IMR-90 (cell line): ENCODE measurements around the gene NR2F1. TPM values are rescaled to one million over a fixed set of nuclear protein-coding genes. Genes with fewer than 3 reads are reported as not detected.

Experiments used
- ATAC-seq: fragments of 200-7000 bp; cut with Tn5 transposase; 2 replicates; pipeline ENCODE4 v1.9.1; 2020; ENCODE audit warnings: low read depth, mild to moderate bottlenecking, moderate library complexity
- BruUV-seq: library from RNA; stranded (reverse); fragments of 400-500 nt; replicated peaks from 2 replicates; lab custom pipeline; 2021; lab: Mats Ljungman, UMichigan
- CTCF ChIA-PET: fragments of 300-600 bp; formaldehyde crosslinking; extraction: SDS; loops from one replicate; lab custom pipeline; 2021; ENCODE audit warnings: antibody characterized with exemption; lab: Yijun Ruan, JAX
- POLR2A ChIA-PET: fragments of 300-600 bp; sonication (Branson Sonifier 250); formaldehyde crosslinking; loops from one replicate; lab custom pipeline; 2022; ENCODE audit warnings: antibody characterized with exemption; ENCODE audit not compliant: unreplicated experiment; lab: Charles Lee
- DNase-seq: peaks from one replicate; pipeline ENCODE4 v3.0.0; 2013
- H2AFZ ChIP-seq: replicated peaks from 2 replicates; pipeline ENCODE3; 2013; ENCODE audit warnings: low read length, mild to moderate bottlenecking; ENCODE audit not compliant: poor library complexity
- H2AK5ac ChIP-seq: 2 replicates; pipeline ENCODE4 v1.6.1; 2013; ENCODE audit warnings: low read depth, low read length, inconsistent platforms
- H2AK9ac ChIP-seq: replicated peaks from 2 replicates; pipeline ENCODE3; 2013; ENCODE audit warnings: mild to moderate bottlenecking, low read depth, low read length, moderate library complexity; ENCODE audit not compliant: poor library complexity
- H2BK120ac ChIP-seq: 2 replicates; pipeline ENCODE4 v1.6.1; 2013; ENCODE audit warnings: low read depth, low read length, inconsistent platforms
- H2BK15ac ChIP-seq: 3 replicates; pipeline ENCODE4 v1.6.1; 2013; ENCODE audit warnings: low read depth, low read length, inconsistent platforms
- H2BK20ac ChIP-seq: 2 replicates; pipeline ENCODE4 v1.6.1; 2013; ENCODE audit warnings: low read depth, mild to moderate bottlenecking, inconsistent platforms, low read length, moderate library complexity
- H2BK5ac ChIP-seq: 2 replicates; pipeline ENCODE4 v1.6.1; 2013; ENCODE audit warnings: mild to moderate bottlenecking, low read depth, low read length, inconsistent platforms; ENCODE audit not compliant: poor library complexity, severe bottlenecking
- H3K14ac ChIP-seq: replicated peaks from 2 replicates; pipeline ENCODE4 v1.6.1; 2013; ENCODE audit warnings: low read depth, low read length, inconsistent platforms
- H3K18ac ChIP-seq: 2 replicates; pipeline ENCODE4 v1.6.1; 2013; ENCODE audit warnings: low read depth, low read length, control low read depth
- H3K23ac ChIP-seq: 2 replicates; pipeline ENCODE4 v1.6.1; 2013; ENCODE audit warnings: low read depth, low read length, inconsistent platforms
- H3K27ac ChIP-seq: 2 replicates; pipeline ENCODE4 v1.5.1; 2013; ENCODE audit warnings: mild to moderate bottlenecking, control low read depth, low read length; ENCODE audit not compliant: insufficient read depth
- H3K27me3 ChIP-seq: 2 replicates; pipeline ENCODE4 v1.6.1; 2013; ENCODE audit warnings: low read length; ENCODE audit not compliant: control insufficient read depth, insufficient read depth
- H3K36me3 ChIP-seq: 2 replicates; pipeline ENCODE4 v1.6.1; 2013; ENCODE audit warnings: low read length, mixed read lengths; ENCODE audit not compliant: control insufficient read depth, insufficient read depth
- H3K4ac ChIP-seq: 2 replicates; pipeline ENCODE4 v1.6.1; 2013; ENCODE audit warnings: low read depth, low read length, inconsistent platforms
- H3K4me1 ChIP-seq: 2 replicates; pipeline ENCODE4 v1.6.1; 2013; ENCODE audit warnings: low read length, mixed read lengths; ENCODE audit not compliant: control insufficient read depth, insufficient read depth
- H3K4me2 ChIP-seq: 2 replicates; pipeline ENCODE4 v1.6.1; 2013; ENCODE audit warnings: low read depth, mild to moderate bottlenecking, control low read depth, low read length, moderate library complexity
- H3K4me3 ChIP-seq: 2 replicates; pipeline ENCODE4 v1.5.1; 2013; ENCODE audit warnings: low read depth, mild to moderate bottlenecking, control low read depth, low read length, moderate library complexity; ENCODE audit not compliant: insufficient read depth
- H3K56ac ChIP-seq: 2 replicates; pipeline ENCODE4 v1.6.1; 2013; ENCODE audit warnings: low read length, inconsistent platforms; ENCODE audit not compliant: insufficient read depth; ENCODE audit errors: extremely low read depth
- H3K79me1 ChIP-seq, 2 experiments: 2 replicates each; pipeline ENCODE4 v1.6.1; 2013; ENCODE audit warnings: low read length in 2 of 2, inconsistent platforms in 1 of 2, low read depth in 1 of 2
- H3K9ac ChIP-seq: 2 replicates; pipeline ENCODE4 v1.6.1; 2013; ENCODE audit warnings: low read depth, low read length, control low read depth
- H3K9me1 ChIP-seq: 2 replicates; pipeline ENCODE4 v1.6.1; 2013; ENCODE audit warnings: low read length, inconsistent platforms; ENCODE audit not compliant: insufficient read depth
- H3K9me3 ChIP-seq: 2 replicates; pipeline ENCODE4 v1.6.1; 2013; ENCODE audit warnings: low read length; ENCODE audit not compliant: control insufficient read depth, insufficient read depth
- H4K20me1 ChIP-seq: 2 replicates; pipeline ENCODE4 v1.6.1; 2013; ENCODE audit warnings: low read length, inconsistent platforms; ENCODE audit not compliant: insufficient read depth
- H4K5ac ChIP-seq: 2 replicates; pipeline ENCODE4 v1.6.1; 2013; ENCODE audit warnings: mild to moderate bottlenecking, low read depth, low read length, control low read depth
- H4K8ac ChIP-seq, 2 experiments: 2 replicates each; pipeline ENCODE4 v1.6.1; 2013; ENCODE audit warnings: low read depth in 2 of 2, low read length in 2 of 2, control low read depth in 1 of 2, inconsistent platforms in 1 of 2
- H4K91ac ChIP-seq: 2 replicates; pipeline ENCODE4 v1.6.1; 2013; ENCODE audit warnings: low read depth, low read length, inconsistent platforms; ENCODE audit not compliant: insufficient read depth
- BHLHE40 ChIP-seq: fragments of 150-350 bp; IDR thresholded peaks from 2 replicates; pipeline ENCODE4 v1.6.1; 2016; ENCODE audit warnings: mild to moderate bottlenecking, low read depth, low read length
- CEBPB ChIP-seq: IDR thresholded peaks from 2 replicates; pipeline ENCODE4 v1.6.1; 2012; ENCODE audit warnings: low read depth, low read length, improper control_type of control experiment
- CTCF ChIP-seq: conservative IDR thresholded peaks from 2 replicates; pipeline ENCODE4 v1.5.1; 2012; ENCODE audit warnings: mild to moderate bottlenecking, low read depth, low read length, improper control_type of control experiment
- FOS ChIP-seq: fragments of 150-350 bp; IDR thresholded peaks from 2 replicates; pipeline ENCODE4 v1.6.1; 2016; ENCODE audit warnings: low read depth, low read length
- MAFK ChIP-seq: IDR thresholded peaks from 2 replicates; pipeline ENCODE4 v1.6.1; 2012; ENCODE audit warnings: low read depth, low read length, improper control_type of control experiment
- MAZ ChIP-seq: IDR thresholded peaks from 2 replicates; pipeline ENCODE4 v1.6.1; 2012; ENCODE audit warnings: low read depth, mild to moderate bottlenecking, low read length, improper control_type of control experiment, moderate library complexity, borderline replicate concordance
- MXI1 ChIP-seq: IDR thresholded peaks from 2 replicates; pipeline ENCODE4 v1.6.1; 2012; ENCODE audit warnings: low read depth, mild to moderate bottlenecking, low read length, moderate library complexity, borderline replicate concordance
- NFE2L2 ChIP-seq: fragments of 150-350 bp; IDR thresholded peaks from 2 replicates; pipeline ENCODE4 v1.6.1; 2016; ENCODE audit warnings: low read depth, mild to moderate bottlenecking, low read length
- POLR2A ChIP-seq: IDR thresholded peaks from 2 replicates; pipeline ENCODE4 v1.6.1; 2012; ENCODE audit warnings: mild to moderate bottlenecking, low read depth, low read length
- SMC3 ChIP-seq: fragments of 150-350 bp; IDR thresholded peaks from 2 replicates; pipeline ENCODE4 v1.6.1; 2016; ENCODE audit warnings: low read depth, mild to moderate bottlenecking, antibody characterized with exemption, low read length, moderate library complexity
- USF2 ChIP-seq: fragments of 150-350 bp; IDR thresholded peaks from 2 replicates; pipeline ENCODE4 v1.6.1; 2017; ENCODE audit warnings: mild to moderate bottlenecking, antibody characterized with exemption, low read length, low read depth
- WGBS, 2 experiments: methylation state at CpG; one replicate each; pipeline versions ENCODE4 v1.1.5 to v1.1.7; 2013; ENCODE audit warnings: missing lambda C conversion rate in 2 of 2; ENCODE audit not compliant: insufficient read length in 1 of 2; ENCODE audit errors: extremely low coverage in 2 of 2; 5-methylcytosine and 5-hydroxymethylcytosine counted together
- dilution Hi-C: fragments of 300-500 bp; cut with HindIII; formaldehyde crosslinking; loops from one replicate; pipeline ENCODE4 v1.14.3; 2018; ENCODE audit warnings: low sequenced_read_pairs; ENCODE audit not compliant: unreplicated experiment
- in situ Hi-C: fragments of 300-500 bp; cut with MboI; formaldehyde crosslinking; loops from 3 replicates; pipeline ENCODE4 v1.14.3; 2019; ENCODE audit warnings: low sequenced_read_pairs, inconsistent platforms, mixed read lengths
- intact Hi-C: fragments of 100-400 bp; cut with micrococcal nuclease; formaldehyde crosslinking; loops from 2 replicates; pipeline ENCODE4 v1.10.0; 2022
- polyA plus RNA-seq, 3 experiments: library from polyadenylated mRNA; depleted of rRNA; stranded (reverse); fragments of >200 nt; gene quantifications; 2 replicates each; pipeline ENCODE4 v1.2.3, GENCODE V29; 2012; ENCODE audit warnings: low replicate concordance in 1 of 3
- total RNA-seq: library from RNA; depleted of rRNA; stranded (reverse); fragments of >200 nt; gene quantifications from 2 replicates; pipeline ENCODE4 v1.2.3, GENCODE V29; 2012

The NR2F1 gene
- total and polyA plus RNA-seq, 2 of the 4 experiments (the other 2 are of a cell fraction), result 19.0 to 160 TPM

GRCh38 chr5:93570294-93571113 lies 12.5 kb upstream of the NR2F1 start (continued):
- TF ChIP-seq MAZ, result no peak

- CTCF ChIA-PET, result no interaction called here
- no peak overlapping the region for H2BK120ac ChIP-seq
- TF ChIP-seq CEBPB, result no peak
- no peak for TF ChIP-seq FOS
- no peak for TF ChIP-seq USF2
- no peak for TF ChIP-seq BHLHE40
- no peak for TF ChIP-seq NFE2L2
- no peak for TF ChIP-seq POLR2A
- TF ChIP-seq SMC3, result no peak
- TF ChIP-seq CTCF, result no peak
- TF ChIP-seq MAFK, result no peak
- TF ChIP-seq MXI1, result no peak
These were observed 11.7 kb upstream of the NR2F1 start for GRCh38 chr5:93571114-93571949.

More at GRCh38 chr5:93571114-93571949, 11.7 kb upstream of the NR2F1 start:
- no peak for DNase-seq
- Histone ChIP-seq H3K56ac (no peak overlapping the region), H4K8ac (no peak overlapping the region), H3K23ac (no peak overlapping the region), H3K9me3 (no peaks in the 10 kb centered on the region), H2BK20ac (no peak overlapping the region), H4K5ac (no peak overlapping the region), H2AK5ac (no peak overlapping the region), H3K4me1 (peaks cover 14% of the 10 kb centered on the region), H3K27me3 (no peaks in the 10 kb centered on the region), H4K91ac (no peak overlapping the region), H3K27ac (no peak overlapping the region), H2BK15ac (no peak overlapping the region), H3K9ac (no peak overlapping the region), H3K14ac (no peak overlapping the region), H3K4me2 (no peak overlapping the region), H3K9me1 (no peaks in the 10 kb centered on the region), H3K79me1 (peaks cover 27 to 58% of the 10 kb centered on the region in 2 experiments), H3K4me3 (no peak overlapping the region), H2AFZ (no peak overlapping the region), H4K20me1 (no peaks in the 10 kb centered on the region), H2BK5ac (no peak overlapping the region), H2AK9ac (no peak overlapping the region), H3K18ac (no peak overlapping the region), H3K36me3 (peaks cover 26% of the 10 kb centered on the region), H3K4ac (no peak overlapping the region)
- WGBS, 2 experiments, result 87% methylated on average over 16 of the region's 32 CpGs; no CpG with 5 or more reads in 1 of the 2 experiments
- dilution Hi-C loops, result no loop called here
- intact Hi-C loops, result no loop called here
- no TSS peak for BruUV-seq
- no peak for ATAC-seq
- POLR2A ChIA-PET, result interaction anchor here (0.6 kb wide), 1 partner anchor 857 kb away, joined by 3 read pairs; no protein-coding TSS in a partner anchor
- in situ Hi-C loops, result loop anchor here (10.0 kb wide), 3 partner anchors 487 to 1027 kb away; no protein-coding TSS in a partner anchor
